ENCODE measurements around the gene CXorf65.

Gene CXorf65

DNA sequence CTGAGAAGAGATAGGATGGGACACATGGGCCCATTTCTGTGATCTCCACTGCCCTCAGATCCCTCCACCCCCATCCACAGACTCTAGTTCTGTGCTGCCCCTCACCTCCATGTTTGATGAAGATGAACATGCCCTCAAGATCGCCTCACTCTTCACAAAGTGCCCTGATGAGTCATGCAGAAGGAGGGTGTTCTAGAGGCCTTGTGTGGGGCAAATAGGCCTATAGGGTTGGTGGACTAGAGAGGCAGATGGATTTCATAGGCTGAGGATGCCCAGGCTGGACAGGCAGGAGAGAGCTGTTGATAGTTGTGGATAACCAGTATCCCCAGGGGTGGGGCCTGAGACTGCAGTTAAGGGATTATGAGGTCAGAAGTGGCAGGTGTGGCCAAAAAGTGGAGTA, at the start of gene CXorf65:
TSS of gene CXorf65 (minus strand) at position 314 of the 400 bp plus-strand sequence. CDS start at position 130, 184 bp downstream.
- DNase-seq (ENCODE audit: low spot score) = no peak

DNA sequence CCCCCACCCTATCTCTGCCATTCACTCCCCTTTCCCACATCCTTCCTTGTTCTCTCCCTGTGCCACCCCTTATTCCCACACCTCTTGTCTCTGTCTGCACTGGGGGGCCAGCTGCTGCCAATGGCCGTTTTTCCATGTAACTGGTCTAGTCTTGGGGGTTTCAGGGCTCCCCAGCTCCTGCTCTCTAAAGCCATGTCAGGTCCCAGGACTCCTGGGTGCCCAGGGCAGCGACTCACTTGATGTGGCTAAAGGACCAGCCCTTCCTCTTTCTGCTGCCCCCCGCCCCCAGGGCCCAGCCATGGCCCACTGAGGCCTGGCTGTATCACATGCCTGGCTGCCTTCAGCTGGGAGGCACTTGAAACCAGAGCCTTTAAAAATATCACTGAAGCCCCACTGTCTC, 48.1 kb upstream of the CXorf65 start:
- DNase-seq (ENCODE audit: low spot score) = no peak

DNA sequence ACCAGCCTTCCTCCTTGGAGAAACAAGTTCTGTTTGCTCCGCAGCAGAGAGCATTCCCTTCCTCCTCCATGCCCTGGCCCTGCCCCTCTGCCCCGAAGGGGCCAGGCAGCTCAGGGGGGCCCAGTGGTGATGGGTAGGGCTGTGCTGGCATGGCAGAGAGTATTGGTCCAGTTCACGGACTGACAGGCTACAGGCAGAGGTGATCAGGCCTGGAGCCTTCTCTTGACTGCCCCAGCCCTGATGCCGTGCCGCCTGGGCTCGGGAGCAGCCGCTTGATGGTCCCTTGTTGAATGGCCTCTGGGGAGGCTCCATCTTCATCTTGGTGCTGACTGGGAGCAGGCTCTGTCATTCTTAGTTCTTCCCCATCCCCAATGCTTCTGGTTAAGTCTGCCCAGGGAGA, 47.7 kb upstream of the CXorf65 start:
- no peak for DNase-seq (ENCODE audit: low spot score)

DNA sequence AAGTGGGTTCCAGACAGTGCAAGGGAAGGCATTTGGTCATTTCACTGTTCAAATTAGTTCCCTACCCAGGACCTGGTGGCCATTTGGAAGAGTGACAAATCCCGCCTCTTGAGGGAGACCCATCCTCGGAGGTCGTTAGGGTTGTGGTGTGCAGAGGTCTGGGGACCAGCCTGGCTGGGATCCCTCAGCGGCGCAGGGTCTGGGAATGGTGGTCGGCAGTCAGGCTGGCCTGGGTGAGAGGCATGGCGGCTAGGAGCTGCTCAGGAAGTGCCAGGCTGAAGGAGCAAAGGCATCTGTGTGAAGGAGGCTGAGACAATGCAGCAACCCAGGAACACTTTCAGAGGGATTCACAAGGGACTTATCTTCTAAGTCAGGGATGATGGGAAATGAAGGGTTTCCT, 44.8 kb upstream of the CXorf65 start:
- no peak for DNase-seq (ENCODE audit: low spot score)

DNA sequence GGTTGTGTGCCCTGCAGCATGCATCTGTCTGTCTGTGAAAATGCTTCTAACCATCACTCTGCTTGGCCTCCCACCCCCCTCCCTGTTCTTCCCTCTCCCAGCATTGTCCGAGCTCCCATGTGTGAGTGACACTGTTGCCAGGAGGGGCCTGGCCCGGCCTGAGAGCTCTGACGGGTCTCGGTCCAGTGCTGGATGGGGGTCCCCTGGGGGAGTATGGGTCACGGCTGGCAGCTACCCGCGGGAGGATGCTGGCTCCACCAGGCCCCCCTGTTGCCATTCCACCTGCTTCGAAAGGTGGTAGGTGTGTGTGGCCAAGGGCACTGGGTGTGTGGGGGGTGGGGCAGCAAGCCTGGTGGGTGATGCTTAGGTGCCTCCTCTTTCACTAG, 41.7 kb upstream of the CXorf65 start:
- DNase-seq (ENCODE audit: low spot score) = no peak

DNA sequence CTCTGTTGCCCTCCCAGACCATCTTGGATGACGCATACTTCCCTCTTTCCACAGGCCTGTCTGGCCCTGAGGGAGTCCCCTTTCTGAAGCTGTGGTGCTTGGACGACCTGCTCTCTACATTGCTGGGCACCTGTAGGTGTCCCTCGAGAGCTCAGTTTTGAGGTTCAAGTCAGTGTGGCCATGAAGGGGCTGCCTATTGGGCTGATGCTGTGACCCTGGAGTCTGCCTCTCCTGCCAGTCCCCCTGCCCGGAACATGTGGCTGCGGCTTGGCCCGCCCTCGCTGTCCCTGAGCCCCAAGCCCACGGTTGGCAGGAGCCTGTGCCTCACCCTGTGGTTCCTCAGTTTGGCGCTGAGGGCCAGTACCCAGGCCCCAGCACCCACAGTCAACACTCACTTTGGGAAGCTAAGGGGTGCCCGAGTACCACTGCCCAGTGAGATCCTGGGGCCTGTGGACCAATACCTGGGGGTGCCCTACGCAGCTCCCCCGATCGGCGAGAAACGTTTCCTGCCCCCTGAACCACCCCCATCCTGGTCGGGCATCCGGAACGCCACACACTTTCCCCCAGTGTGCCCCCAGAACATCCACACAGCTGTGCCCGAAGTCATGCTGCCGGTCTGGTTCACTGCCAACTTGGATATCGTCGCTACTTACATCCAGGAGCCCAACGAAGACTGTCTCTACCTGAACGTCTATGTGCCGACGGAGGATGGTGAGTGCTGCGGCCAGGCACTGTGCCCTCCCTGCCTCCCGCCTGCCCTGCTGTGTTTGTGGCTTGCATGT, 41.1 kb upstream of the CXorf65 start:
- DNase-seq (ENCODE audit: low spot score) = no peak

DNA sequence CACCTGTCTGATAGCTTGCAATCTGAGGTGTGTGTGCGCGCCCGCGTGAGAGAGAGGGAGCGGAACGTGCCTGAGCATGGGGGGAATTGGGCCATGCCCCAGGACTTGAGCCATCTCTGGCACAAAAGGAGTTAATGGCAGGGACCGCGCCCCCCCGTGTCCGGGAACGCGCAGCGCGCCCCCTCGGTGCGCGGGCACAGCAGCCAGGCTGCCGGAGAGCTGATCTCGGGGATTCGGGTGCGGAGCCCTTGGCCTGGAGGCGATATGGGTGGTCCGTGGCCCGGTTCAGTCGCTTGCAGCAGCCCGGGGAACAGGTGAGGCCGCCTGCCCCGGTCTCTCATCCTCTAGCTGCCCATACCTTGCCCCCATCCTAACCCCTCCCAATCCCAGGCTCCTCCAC, 38.1 kb upstream of the CXorf65 start, which contains the start of gene NLGN3:
TSS of gene NLGN3 (plus strand) at position 191 of the 400 bp plus-strand sequence. CDS start 2,909 bp downstream, outside the sequence.
- DNase-seq (ENCODE audit: low spot score) = no peak

DNA sequence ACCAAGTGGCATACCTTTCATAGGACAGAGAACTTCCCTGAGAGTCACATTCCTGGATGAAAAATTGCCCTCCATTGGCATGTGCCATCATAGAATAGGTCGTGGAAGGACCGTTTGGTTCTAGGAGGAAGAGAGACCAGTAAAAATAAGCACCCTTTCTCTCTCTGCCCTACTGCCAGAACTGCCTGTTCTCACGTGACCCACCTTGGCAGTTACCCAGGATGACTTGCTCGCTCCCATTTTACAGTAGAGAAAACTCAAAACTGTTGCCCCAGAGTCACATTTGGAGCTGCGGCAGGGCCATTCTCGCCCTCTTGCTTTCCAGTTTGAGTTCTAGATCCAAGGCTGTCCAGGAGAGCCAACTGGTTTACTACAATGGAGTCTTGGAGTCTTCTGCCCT, 37.0 kb upstream of the CXorf65 start:
- DNase-seq (ENCODE audit: low spot score) = peak; percentile 40

DNA sequence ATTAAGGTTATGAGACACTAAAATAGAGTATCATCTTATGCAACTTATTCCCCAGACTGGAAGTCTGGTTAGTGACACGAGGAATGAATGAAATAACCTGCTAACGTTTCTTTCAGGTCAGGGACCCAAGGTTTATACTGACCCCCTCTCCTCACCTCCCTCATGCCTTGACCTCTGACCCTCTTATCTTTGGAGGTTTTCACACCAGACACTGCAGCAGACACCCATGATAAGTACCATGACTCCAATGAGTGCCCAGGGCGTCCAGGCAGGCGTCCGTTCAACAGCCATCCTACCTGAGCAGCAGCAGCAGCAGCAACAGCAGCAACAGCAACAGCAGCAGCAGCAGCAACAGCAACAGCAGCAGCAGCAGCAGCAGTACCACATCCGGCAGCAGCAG, 33.9 kb upstream of the CXorf65 start:
- DNase-seq (ENCODE audit: low spot score) = no peak

DNA sequence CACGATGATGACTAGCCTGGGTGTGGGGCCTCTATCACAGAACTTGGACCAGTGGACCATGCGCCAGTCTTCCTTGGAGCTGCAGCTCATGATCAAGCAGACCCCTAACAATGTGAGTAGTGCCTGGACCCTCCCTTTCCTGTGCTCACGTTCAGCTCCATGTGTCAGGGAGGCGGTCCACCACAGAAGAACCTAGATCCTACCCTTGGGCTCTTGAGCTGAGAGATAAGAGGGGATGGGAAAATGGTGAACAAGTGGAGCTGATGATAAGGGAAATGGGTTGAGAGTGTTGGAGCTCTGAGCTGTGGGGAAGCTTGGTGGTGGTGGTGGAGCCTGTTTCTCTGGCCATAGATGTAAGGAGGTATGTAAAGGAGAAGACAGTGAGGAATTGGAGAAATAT, 25.0 kb upstream of the CXorf65 start:
- no peak for DNase-seq (ENCODE audit: low spot score)

DNA sequence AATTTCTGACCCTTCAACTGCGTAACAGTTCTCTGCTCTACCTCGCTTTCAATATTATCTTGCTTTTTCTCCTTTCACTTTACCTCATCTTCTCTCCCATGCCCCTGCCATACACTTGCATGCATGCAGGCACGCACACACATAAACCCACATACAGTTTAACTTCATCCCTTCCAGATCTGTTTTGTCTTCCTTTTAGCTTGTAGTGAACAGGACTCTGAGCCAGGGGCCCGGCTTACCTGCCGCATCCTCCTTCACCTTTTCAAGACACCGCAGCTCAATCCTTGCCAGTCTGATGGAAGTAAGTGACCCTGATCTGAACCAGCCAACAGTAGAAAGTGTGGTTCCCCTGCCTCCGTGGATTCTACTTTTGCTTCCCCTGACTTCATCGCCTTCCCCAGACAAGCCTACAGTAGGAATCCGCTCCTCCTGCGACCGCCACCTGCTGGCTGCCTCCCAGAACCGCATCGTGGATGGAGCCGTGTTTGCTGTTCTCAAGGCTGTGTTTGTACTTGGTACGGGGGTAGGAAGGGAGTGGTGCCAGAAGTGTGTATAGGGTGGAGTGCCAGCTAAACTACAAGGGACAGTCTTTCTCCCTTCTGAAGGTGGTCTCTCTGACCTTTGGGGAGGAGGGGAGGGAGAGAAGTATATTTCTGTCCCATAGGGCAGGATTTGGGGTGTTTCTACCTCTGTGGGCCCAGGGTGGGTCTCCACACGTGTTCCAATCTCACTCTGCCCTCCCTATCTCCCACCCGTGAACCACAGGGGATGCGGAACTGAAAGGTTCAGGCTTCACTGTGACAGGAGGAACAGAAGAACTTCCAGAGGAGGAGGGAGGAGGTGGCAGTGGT, 22.6 kb upstream of the CXorf65 start:
- DNase-seq (ENCODE audit: low spot score) = peak; percentile 68

DNA sequence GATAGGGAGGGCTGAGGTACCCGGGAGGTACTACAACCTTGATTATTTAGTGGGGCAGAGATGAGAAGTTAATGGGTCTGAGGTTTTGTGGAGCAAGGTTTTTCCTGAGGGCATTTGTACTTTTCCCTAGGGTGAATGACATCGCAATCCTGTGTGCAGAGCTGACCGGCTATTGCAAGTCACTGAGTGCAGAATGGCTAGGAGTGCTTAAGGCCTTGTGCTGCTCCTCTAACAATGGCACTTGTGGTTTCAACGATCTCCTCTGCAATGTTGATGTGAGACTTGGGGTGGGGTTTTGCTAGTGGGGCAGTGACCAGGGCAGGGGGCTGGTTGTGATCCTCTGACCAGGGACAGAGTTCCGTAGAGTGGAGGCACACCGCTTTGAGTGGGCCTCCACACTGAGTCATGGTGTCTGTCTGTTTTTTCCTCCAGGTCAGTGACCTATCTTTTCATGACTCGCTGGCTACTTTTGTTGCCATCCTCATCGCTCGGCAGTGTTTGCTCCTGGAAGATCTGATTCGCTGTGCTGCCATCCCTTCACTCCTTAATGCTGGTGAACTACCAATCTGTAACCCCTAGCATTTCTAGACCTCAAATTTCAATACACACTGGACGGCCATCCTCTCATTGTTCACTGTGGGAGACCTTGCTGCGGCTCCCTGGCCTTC, 21.8 kb upstream of the CXorf65 start:
- DNase-seq (ENCODE audit: low spot score) = no peak

DNA sequence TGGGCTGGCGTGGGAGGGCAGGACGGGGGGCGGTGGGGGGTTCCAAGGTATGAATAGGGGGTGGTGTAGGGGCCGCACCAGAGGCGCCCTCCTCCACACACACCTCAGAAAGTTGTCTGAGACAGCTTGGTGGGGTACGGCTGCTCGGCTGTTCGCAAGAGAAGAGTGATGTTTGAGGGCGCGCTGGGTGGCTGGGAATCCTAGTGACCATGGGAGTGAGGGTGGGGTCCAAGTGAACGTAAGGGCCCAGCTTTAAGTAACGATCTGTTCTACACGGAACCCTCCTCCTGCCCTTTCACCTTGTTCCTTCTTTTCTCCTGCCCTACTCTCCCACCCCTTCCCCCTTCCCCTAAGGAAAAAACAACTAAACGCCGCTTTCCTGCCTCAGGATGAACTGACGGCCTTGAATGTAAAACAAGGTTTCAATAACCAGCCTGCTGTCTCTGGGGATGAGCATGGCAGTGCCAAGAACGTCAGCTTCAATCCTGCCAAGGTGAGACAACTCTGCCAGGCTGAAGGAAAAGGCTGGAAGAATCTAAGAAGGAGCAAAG, 12.5 kb upstream of the CXorf65 start:
- no peak for DNase-seq (ENCODE audit: low spot score)

DNA sequence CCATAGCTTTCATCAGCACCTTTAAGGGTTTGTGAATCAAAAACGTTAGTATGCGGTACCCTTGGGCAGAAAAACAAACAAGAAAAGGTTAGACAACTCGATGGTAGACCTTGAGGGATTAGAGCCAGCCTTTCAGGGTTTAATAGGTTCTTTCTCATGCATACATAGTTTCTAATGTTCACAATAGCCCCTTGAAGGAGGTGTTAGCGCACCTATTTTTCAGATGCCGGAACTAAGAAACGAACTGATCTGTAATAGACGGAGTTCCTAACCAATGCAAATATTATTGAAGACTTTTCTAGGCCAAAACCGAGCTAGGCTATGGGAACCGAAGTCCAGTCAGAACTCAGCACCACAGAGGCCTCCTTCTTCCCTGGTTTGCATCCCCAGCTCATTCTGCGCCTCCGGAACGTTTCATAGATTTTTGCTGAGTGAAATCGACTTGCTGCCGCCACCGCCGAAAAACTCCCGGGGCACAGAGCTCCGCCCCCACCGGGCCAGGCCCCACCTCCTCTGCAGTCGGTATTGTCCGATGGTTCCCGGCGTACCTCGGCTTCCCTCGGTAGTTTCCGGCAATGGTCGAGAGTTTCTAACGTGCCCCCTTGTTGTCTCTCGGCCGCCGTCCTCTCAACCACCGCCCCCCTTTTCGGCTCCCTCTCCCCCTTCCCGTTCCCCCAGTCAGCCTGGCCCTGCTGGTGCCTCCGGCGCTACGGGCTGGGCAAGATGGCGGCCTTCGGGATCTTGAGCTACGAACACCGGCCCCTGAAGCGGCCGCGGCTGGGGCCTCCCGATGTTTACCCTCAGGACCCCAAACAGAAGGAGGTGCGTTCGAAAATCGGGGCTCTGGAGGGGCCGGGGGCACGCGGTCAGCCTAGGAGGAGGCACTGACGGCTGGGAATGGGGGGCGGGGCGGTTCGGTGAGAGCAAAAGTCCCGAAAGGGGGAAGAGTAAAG, 11.8 kb upstream of the CXorf65 start, which contains the start of gene MED12:
TSS of gene MED12 (plus strand) at position 565 of the 953 bp plus-strand sequence. CDS start at position 724, 159 bp downstream.
- peak; percentile 82 for DNase-seq (ENCODE audit: low spot score)

DNA sequence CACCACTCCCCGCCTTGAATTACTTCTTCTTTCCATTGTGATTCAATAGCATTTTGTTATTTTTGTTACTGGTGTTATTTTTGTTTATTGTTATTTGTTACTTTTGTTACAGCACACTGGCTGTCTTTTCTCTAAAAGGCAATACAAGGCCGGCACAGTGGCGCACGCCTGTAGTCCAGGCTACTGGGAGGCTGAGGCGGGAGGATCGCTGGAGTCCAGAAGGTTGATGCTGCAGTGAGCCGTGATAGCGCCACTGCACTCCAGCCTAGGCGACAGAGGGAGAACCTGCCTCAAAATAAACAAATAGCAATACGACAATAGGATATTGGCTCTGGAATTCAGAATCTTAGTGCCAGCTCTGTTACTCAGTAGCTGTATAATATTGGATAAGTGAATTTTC, 10.8 kb upstream of the CXorf65 start:
- DNase-seq (ENCODE audit: low spot score) = no peak

DNA sequence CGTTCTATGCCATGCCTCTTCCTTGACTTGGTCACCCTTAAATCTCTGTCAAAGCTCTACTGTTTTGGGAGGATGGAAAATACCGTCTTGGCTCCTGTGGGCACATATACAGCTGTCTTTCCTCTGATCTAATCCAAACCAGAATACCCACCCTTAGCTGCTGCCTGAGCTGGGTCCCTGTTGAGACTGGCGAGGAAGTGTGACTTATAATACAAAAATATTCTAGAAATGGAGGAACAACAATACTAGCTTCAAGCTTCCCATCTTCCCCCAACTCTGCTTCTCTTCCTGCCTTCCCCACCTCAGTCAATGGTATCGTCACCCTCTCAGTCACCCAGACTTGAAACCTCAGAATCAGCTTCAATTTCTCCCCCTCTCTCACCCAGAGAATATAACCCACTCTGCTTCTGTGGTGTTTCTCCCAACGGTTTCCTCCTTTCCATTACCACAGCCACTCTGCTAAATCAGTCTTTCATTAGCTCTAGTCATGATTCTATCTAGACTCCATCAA, 5.4 kb upstream of the CXorf65 start:
- DNase-seq (ENCODE audit: low spot score) = no peak

DNA sequence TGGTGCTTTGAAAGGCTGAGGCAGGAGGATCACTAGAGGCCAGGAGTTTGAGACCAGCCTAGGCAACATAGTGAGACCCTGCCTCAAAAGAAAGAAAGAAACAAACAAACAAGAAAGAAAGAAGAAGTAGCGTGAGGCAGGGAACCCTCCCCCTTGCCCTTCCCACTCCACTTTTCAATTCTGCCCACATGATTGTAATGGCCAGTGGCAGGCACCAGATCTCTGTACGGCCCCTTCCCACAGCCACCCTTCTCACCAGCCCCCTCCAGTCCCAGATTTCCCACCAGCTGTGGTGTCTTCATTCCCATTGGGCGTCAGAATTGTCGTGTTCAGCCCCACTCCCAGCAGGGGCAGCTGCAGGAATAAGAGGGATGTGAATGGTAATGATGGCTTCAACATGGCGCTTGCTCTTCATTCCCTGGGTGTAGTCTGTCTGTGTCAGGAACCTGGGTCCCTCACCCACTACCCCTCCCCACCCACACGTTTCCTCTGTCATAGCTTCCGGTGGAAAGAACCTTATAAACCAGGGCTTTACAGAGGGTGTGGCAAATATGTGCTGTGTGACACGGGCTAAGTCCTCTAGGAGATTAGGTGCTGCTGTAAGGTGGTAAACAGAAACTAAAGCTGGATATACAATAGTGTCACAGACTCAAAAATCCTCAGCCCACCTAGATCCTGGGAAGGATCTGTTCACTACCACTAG, 4.8 kb upstream of the CXorf65 start, which contains the start of gene IL2RG:
TSS of gene IL2RG (minus strand) at position 437 of the 703 bp plus-strand sequence. CDS start at position 399, 38 bp downstream.
- DNase-seq (ENCODE audit: low spot score) = no peak

DNA sequence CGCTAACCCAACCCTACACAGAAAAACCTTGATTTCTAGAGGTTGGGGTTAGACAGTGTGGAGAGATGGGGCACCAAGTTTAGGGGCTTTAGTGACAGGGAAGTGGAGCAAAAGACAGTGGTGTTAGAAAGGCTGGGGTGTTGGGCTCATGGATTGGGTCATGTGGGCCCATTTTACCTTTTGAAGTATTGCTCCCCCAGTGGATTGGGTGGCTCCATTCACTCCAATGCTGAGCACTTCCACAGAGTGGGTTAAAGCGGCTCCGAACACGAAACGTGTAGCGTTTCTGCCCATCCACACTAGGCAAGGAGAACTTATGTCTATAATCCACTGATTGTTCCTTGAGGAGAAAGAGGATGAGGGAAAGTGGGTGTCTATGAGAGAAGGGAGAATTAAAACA, 2.5 kb upstream of the CXorf65 start:
- DNase-seq (ENCODE audit: low spot score) = no peak

DNA sequence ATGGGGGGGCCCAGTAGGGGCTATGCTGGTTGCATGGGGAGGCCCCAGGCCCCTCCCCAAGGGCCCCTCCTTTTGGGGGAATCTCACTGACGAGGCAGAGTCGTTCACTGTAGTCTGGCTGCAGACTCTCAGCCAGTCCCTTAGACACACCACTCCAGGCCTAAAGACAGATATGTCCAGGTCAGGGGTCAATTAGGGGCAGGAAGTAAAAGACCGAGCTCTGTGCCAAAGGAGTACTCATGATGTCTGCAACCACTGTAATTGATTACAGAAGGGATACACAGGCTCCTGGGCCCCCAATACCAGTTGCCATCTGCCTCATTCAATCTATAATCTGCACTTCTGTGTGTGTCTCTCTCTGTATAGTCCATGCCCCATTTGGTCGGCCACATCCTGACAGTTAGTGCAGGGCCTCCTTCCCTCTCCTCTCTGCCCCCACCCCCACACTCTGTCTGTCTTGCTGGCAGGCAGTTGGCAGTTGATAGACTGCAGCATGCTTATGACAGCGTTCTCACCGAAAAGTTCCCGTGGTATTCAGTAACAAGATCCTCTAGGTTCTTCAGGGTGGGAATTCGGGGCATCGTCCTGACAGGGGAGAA, 1.3 kb upstream of the CXorf65 start:
- DNase-seq (ENCODE audit: low spot score) = no peak

DNA sequence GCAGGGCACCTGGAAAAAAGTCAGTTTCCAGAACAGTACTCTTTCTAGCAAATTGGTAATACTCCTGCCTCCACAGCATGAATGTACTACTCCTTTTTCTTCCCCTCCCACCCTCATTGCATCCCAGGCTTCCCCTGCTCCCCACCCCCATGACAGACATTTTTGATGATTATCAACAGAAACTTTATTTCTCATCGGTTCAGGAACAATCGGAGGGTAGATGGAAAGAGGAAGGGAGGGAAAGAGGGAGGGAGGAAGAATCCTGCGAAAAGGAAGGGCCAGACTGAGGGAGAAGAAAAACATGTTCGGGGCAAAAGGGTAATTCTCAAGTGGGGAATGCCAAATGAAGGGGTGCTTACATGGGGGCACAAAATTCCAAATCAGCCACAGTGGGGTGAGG, 705 bp upstream of the CXorf65 start:
- no peak for DNase-seq (ENCODE audit: low spot score)
